SU-DHL-6 (cell line): Measurements from ENCODE around the gene KPNA2.
"Not testable (repeated sequence)": the region's sequence is repeated elsewhere in the genome, so short reads cannot be mapped to it uniquely, and the experiment has no call there.

Source experiments
- H2AFZ ChIP-seq: fragments of 200-600 bp; sonication (generic); 2 replicates; pipeline ENCODE4 v1.6.1; 2014; ENCODE audit warnings: low read depth, mild to moderate bottlenecking, moderate library complexity, mixed read lengths, antibody characterized with exemption, low read length; ENCODE audit not compliant: severe bottlenecking
- H3F3A ChIP-seq: fragments of 200-600 bp; shearing (Covaris generic); 2 replicates; pipeline ENCODE4 v1.6.0; 2016; ENCODE audit warnings: antibody characterized with exemption, mild to moderate bottlenecking; ENCODE audit not compliant: insufficient read depth
- H3K27ac ChIP-seq: fragments of 200-600 bp; sonication (generic); 2 replicates; pipeline ENCODE4 v1.5.1; 2016; ENCODE audit warnings: low read depth, mild to moderate bottlenecking, low read length, moderate library complexity, mixed read lengths
- H3K27me3 ChIP-seq: fragments of 200-600 bp; sonication (generic), shearing (Covaris generic); 2 replicates; pipeline ENCODE4 v1.6.0; 2014; ENCODE audit warnings: mild to moderate bottlenecking, low read length
- H3K36me3 ChIP-seq: fragments of 200-600 bp; sonication (generic); 2 replicates; pipeline ENCODE4 v1.6.1; 2014; ENCODE audit warnings: mild to moderate bottlenecking, low read length, mixed read lengths
- H3K4me2 ChIP-seq: fragments of 300-600, 200-600 bp; shearing (Covaris generic), sonication (generic); 2 replicates; pipeline ENCODE4 v1.6.0; 2014; ENCODE audit warnings: low read length, low read depth, mild to moderate bottlenecking; ENCODE audit not compliant: poor library complexity, severe bottlenecking
- H3K4me3 ChIP-seq: fragments of 200-600 bp; sonication (generic); 2 replicates; pipeline ENCODE4 v1.5.1; 2014; ENCODE audit warnings: antibody characterized with exemption, low read length, mild to moderate bottlenecking, mixed read lengths; ENCODE audit not compliant: insufficient read depth, poor library complexity, severe bottlenecking
- H3K79me2 ChIP-seq: fragments of 200-600 bp; sonication (generic); 2 replicates; pipeline ENCODE4 v1.6.1; 2014; ENCODE audit warnings: mild to moderate bottlenecking, low read length, moderate library complexity; ENCODE audit not compliant: insufficient read depth
- H3K9ac ChIP-seq: fragments of 200-600 bp; sonication (generic); 2 replicates; pipeline ENCODE4 v1.7.0; 2014; ENCODE audit warnings: mild to moderate bottlenecking, low read length
- H3K9me2 ChIP-seq: fragments of 200-600 bp; sonication (generic); replicated peaks from 2 replicates; pipeline ENCODE4 v1.6.1; 2014; ENCODE audit warnings: low read length; ENCODE audit not compliant: insufficient read depth
- H3K9me3 ChIP-seq: fragments of 200-600 bp; sonication (generic); 2 replicates; pipeline ENCODE4 v1.6.1; 2014; ENCODE audit warnings: low read length, mixed read lengths; ENCODE audit not compliant: insufficient read depth
- H4K20me1 ChIP-seq: fragments of 200-600 bp; sonication (generic); 2 replicates; pipeline ENCODE4 v1.6.1; 2014; ENCODE audit warnings: low read depth, mild to moderate bottlenecking, antibody characterized with exemption, low read length, moderate library complexity, mixed read lengths
- EZH2phosphoT487 ChIP-seq: fragments of 200-600 bp; sonication (generic), shearing (Covaris generic); conservative IDR thresholded peaks from 2 replicates; pipeline ENCODE4 v1.6.1; 2018; ENCODE audit warnings: mild to moderate bottlenecking, antibody characterized with exemption, low read length, moderate library complexity, mixed read lengths
- TF ChIP-seq, protein P1 (sequence below): fragments of 200-600 bp; sonication (generic); IDR thresholded peaks from one replicate; pipeline ENCODE4 v1.5.1; 2017; ENCODE audit warnings: antibody characterized with exemption, mild to moderate bottlenecking, low read length, moderate library complexity; ENCODE audit not compliant: insufficient read depth, poor library complexity, severe bottlenecking

The KPNA2 gene

DNA sequence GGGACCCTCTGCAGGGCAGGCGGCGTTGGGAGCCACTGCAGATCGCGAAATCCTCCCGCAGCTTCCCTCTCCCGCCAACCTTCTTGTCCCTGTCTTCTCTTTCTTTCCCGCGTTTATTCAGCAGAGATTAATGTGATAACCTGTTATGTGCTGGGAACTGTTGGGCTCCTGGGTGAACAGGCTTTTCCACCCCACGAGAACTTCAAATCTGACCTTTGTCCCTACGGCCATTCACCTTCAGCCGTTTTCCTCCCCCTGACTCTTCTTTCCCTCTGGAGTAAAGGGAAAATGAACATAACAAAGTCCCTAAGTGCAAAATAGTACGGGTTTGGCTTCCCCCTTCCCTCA is 15.2 kb upstream of the KPNA2 start:
- no peaks in the 10 kb centered on the region for H3K36me3 ChIP-seq
- TF ChIP-seq, protein P1, sequence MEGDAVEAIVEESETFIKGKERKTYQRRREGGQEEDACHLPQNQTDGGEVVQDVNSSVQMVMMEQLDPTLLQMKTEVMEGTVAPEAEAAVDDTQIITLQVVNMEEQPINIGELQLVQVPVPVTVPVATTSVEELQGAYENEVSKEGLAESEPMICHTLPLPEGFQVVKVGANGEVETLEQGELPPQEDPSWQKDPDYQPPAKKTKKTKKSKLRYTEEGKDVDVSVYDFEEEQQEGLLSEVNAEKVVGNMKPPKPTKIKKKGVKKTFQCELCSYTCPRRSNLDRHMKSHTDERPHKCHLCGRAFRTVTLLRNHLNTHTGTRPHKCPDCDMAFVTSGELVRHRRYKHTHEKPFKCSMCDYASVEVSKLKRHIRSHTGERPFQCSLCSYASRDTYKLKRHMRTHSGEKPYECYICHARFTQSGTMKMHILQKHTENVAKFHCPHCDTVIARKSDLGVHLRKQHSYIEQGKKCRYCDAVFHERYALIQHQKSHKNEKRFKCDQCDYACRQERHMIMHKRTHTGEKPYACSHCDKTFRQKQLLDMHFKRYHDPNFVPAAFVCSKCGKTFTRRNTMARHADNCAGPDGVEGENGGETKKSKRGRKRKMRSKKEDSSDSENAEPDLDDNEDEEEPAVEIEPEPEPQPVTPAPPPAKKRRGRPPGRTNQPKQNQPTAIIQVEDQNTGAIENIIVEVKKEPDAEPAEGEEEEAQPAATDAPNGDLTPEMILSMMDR = no peak
- H2AFZ ChIP-seq = peak overlapping the region; percentile 90
- no peaks in the 10 kb centered on the region for H3K27me3 ChIP-seq
- peak overlapping the region; percentile 68 for H3K4me2 ChIP-seq
- no peaks in the 10 kb centered on the region for H3K79me2 ChIP-seq
- peak overlapping the region; percentile 40 for H3K27ac ChIP-seq
- H3K9me3 ChIP-seq = no peaks in the 10 kb centered on the region
- peak overlapping the region; percentile 67 for H3K9ac ChIP-seq
- H3F3A ChIP-seq = 0 out of 2 replicates have a peak, but pooled peaks cover 3% of the 10 kb centered on the region
- no peaks in the 10 kb centered on the region for H3K9me2 ChIP-seq
- H4K20me1 ChIP-seq = no peaks in the 10 kb centered on the region
- H3K4me3 ChIP-seq = peak overlapping the region; percentile 54

DNA sequence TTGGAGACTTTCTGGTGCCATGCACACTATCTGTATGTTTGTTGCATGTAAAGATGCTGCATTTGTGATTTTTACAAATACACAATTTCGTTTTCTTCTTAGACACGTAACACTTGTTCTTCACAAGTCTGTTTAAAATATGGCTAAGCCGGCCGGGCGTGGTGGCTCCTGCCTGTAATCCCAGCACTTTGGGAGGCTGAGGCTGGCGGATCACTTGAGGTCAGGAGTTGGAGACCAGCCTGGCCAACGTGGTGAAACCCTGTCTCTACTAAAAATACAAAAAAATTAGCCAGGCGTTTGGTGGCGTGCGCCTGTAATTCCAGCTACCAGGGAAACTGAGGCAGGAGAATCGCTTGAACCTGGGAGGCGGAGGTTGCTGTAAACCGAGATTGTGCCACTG is 14.7 kb upstream of the KPNA2 start:
- H3K27me3 ChIP-seq, H3K79me2 ChIP-seq, H3F3A ChIP-seq, H3K9me2 ChIP-seq, H4K20me1 ChIP-seq, H3K36me3 ChIP-seq, H3K27ac ChIP-seq, H3K9me3 ChIP-seq: not testable (repeated sequence)
- Histone ChIP-seq H3K4me3 (peak overlapping the region; percentile 54), H2AFZ (peak overlapping the region; percentile 90), H3K4me2 (peak overlapping the region; percentile 68), H3K9ac (peak overlapping the region; percentile 67)

DNA sequence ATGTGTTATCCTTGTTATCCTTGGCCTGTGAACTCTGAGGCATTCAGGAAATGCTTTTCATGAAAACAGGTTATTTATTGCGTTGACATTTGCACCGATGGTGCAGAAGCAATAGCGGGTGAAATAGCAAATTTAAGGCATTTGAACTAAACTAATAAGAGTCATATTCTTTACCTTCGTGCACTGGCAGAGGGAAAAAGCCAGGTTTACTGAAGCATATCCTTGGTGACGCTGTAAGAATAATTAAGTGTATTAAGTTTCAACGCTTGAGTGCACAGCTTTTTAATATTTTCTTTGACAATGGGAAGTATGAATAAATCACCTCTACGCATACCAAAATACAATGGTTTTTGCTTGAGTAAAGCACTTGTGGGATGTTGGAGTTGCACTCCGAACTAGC is 13.6 kb upstream of the KPNA2 start:
- Histone ChIP-seq H3K4me2 (no peak overlapping the region), H3K36me3 (no peaks in the 10 kb centered on the region), H3K9me3 (no peaks in the 10 kb centered on the region), H2AFZ (no peak overlapping the region), H3K27me3 (no peaks in the 10 kb centered on the region), H3K4me3 (no peak overlapping the region), H3K27ac (no peak overlapping the region), H3K9ac (no peak overlapping the region), H3F3A (0 out of 2 replicates have a peak, but pooled peaks cover 3% of the 10 kb centered on the region), H3K79me2 (no peaks in the 10 kb centered on the region), H3K9me2 (no peaks in the 10 kb centered on the region), H4K20me1 (no peaks in the 10 kb centered on the region)
- TF ChIP-seq EZH2phosphoT487 = no peak

DNA sequence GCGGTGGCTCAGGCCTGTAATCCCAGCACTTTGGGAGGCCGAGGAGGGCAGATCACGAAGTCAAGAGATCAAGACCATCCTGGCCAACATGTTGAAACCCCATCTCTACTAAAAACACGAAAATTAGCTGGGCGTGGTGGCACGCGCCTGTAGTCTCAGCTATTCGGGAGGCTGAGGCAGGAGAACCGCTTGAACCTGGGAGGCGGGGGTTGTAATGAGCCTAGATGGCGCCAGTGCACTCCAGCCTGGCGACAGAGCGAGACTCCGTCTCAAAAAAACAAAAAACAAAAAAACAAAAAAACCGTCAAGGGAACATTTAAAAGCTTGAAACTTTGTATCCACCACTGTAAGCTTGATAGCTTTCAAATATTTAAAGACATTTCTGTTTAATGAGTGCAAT is 13.0 kb upstream of the KPNA2 start:
- not testable (repeated sequence) for H3K36me3 ChIP-seq, H3K9me2 ChIP-seq, H3K4me3 ChIP-seq, H3K27ac ChIP-seq, H4K20me1 ChIP-seq, H3F3A ChIP-seq, H3K27me3 ChIP-seq, H3K9me3 ChIP-seq, H3K9ac ChIP-seq, H2AFZ ChIP-seq, H3K79me2 ChIP-seq, H3K4me2 ChIP-seq

DNA sequence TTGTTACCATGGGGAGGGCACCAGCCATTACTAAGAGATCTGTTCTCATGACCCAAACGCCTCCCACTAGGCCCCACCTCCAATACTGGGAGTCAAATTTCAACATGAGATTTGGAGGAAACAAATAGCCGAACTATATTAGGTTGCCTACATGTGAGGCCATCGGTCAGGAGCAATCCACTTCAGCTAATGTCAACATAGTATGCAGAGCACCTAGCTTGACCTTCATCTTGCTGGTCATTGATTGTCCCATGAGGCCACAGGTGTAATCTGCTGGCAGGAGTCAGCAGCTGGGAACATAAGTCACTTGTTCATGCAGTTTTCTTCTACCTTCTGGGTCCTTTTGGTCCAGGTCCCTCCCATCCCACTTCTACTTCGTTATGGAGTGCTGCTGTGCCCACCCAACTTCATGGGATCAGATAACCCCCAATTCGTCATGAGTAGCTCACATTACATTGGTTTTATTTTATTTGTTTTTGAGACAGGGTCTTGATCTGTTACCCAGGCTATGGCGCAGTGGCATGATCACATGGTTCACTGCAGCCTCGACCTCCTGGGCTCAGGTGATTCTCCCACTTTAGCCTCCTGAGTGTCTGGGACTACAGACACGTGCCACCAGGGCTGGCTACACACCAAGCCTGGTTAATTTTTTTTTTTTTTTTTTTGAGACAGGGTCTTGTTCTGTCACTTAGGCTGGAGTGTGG is 5.9 kb upstream of the KPNA2 start:
- H3K36me3 ChIP-seq = no peaks in the 10 kb centered on the region
- no peaks in the 10 kb centered on the region for H3K9me3 ChIP-seq
- H3K9ac ChIP-seq = no peak overlapping the region
- no peak overlapping the region for H3K27ac ChIP-seq
- H2AFZ ChIP-seq = no peak overlapping the region
- H4K20me1 ChIP-seq = no peaks in the 10 kb centered on the region
- no peaks in the 10 kb centered on the region for H3K79me2 ChIP-seq
- TF ChIP-seq, protein P1 = no peak
- TF ChIP-seq EZH2phosphoT487 = no peak
- no peaks in the 10 kb centered on the region for H3K9me2 ChIP-seq
- no peaks in the 10 kb centered on the region for H3K27me3 ChIP-seq
- peaks cover 4% of the 10 kb centered on the region for H3F3A ChIP-seq
- H3K4me2 ChIP-seq = no peak overlapping the region
- H3K4me3 ChIP-seq = no peak overlapping the region
